HUES6 (cell line): ENCODE data around the gene ARHGAP35.

Experiments
- H3K27ac ChIP-seq: 2 replicates; pipeline ENCODE4 v1.7.0; 2013; ENCODE audit warnings: low read depth, mild to moderate bottlenecking, low read length, inconsistent platforms
- H3K27me3 ChIP-seq: 2 replicates; pipeline ENCODE4 v1.6.1; 2013; ENCODE audit warnings: low read length; ENCODE audit not compliant: control insufficient read depth, insufficient read depth
- H3K36me3 ChIP-seq: 2 replicates; pipeline ENCODE4 v1.6.1; 2013; ENCODE audit warnings: low read length; ENCODE audit not compliant: control insufficient read depth, insufficient read depth
- H3K4me1 ChIP-seq: 2 replicates; pipeline ENCODE4 v1.6.1; 2013; ENCODE audit warnings: low read length; ENCODE audit not compliant: control insufficient read depth, insufficient read depth
- H3K4me3 ChIP-seq: 2 replicates; pipeline ENCODE4 v1.5.1; 2013; ENCODE audit warnings: low read depth, low read length
- H3K9ac ChIP-seq: one replicate; pipeline ENCODE4 v1.6.1; 2013; ENCODE audit warnings: mild to moderate bottlenecking, low read length
- H3K9me3 ChIP-seq: 2 replicates; pipeline ENCODE4 v1.6.1; 2013; ENCODE audit warnings: low read depth, low read length; ENCODE audit not compliant: control insufficient read depth, insufficient read depth

The ARHGAP35 gene

DNA sequence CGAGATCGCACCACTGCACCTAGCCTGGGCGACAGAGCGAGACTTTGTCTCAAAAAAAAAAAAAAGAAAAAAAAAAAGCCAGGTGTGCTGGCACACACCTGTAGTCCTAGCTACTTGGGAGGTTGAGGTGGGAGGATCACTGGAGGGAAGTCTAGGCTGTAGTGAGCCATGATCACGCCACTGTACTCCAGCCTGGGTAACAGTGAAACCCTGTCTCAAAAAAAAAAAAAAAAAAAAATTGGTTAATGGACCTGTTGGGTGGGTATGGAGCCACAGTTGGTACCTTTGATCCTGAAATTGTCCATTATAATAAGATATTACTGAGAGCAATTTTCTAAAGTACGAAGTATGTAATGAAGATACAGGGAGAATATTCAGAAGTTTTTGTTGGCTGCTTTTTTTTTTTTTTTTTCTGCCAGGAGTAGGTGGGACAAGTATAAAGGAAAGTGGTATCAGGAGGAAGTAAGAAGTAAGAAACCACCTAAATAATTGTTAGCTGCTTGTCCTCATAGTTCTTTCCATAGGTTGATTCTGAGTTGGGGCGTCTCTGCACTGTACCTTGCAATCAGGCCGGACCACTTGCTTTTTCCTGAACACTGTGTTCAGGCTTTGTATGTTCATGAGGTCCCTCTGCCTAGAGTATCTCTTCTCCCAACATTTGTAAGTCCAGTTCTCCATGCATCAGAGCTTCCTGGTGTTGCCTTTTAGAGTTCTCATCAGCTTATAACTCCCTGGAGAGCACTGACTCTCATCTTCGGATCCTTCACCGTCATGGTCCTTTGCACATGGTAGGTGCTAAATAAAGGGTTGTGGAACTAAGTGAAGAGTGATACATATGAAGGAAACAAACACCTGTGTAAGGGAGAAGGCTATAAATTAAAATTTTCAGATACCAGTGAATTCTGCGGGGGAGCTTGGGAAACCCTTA is 31.7 kb downstream of the ARHGAP35 start:
- no peak overlapping the region for H3K27ac ChIP-seq
- no peaks in the 10 kb centered on the region for H3K36me3 ChIP-seq
- H3K9ac ChIP-seq = no peak overlapping the region
- H3K4me3 ChIP-seq = no peak overlapping the region
- H3K9me3 ChIP-seq = no peaks in the 10 kb centered on the region
- H3K4me1 ChIP-seq = peaks cover 2% of the 10 kb centered on the region; the same call in 1 of the 2 replicates
- no peaks in the 10 kb centered on the region for H3K27me3 ChIP-seq

DNA sequence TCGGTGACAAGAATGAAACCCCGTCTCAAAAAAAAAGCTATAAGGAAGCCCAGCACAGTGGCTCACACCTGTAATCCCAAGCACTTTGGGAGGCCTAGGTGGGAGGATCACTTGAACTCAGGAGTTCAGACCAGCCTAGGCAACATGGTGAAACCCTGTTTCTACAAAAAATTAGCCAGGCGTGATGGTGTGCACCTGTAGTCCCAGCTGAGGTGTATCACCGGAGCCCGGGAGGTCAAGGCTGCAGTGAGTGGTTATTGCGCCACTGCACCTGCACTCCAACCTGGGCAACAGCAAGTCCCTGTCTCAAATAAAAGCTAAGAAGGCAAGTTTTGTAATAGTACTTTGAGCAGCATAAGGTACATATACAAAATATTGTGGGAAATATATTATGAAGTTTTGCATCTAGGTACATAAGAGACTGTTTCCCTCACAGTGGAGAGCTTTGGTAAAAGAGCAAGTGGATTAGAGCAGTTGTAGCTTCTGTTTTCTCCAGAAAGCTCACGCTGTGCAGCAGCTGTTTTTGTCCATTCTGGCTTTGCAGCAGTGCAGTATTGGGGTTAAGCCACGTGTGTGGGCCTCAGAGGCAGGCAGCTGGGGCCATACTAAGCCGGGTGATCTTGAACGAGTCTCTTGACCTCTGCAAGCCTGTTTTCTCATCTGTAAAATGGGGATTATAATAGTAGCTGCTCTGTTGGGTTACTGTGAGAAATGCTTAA is 35.4 kb downstream of the ARHGAP35 start:
- no peak overlapping the region for H3K27ac ChIP-seq

DNA sequence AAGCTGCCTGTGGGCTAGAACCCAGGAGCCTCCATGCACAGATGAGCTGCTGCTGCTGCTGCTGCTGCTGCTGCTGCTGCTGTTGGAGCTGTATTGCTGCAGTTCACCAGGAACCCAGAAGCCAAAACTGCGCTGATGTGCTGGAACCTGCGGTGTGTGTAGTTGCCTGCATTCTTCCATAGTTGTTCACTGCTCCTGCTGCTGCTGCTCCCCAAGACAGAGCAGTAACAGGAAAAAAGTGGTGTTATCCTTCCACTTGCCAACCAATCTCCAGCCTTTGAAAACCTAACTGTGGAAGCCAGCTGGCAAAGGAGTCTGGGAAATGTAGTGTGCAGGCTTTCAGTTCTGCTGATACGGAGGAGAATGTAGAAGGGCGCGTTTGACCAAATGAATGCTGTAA is 37.9 kb downstream of the ARHGAP35 start:
- Histone ChIP-seq H3K4me3 (no peak overlapping the region), H3K27me3 (no peaks in the 10 kb centered on the region), H3K9ac (no peak overlapping the region), H3K4me1 (peaks cover 28% of the 10 kb centered on the region), H3K36me3 (no peaks in the 10 kb centered on the region), H3K9me3 (no peaks in the 10 kb centered on the region), H3K27ac (no peak overlapping the region)

More for the DNA sequence above, 35.4 kb downstream of the ARHGAP35 start:
- Histone ChIP-seq H3K9me3 (no peaks in the 10 kb centered on the region), H3K27me3 (no peaks in the 10 kb centered on the region), H3K4me3 (no peak overlapping the region), H3K9ac (no peak overlapping the region), H3K4me1 (peaks cover 7% of the 10 kb centered on the region; the same call in 1 of the 2 replicates), H3K36me3 (no peaks in the 10 kb centered on the region)

DNA sequence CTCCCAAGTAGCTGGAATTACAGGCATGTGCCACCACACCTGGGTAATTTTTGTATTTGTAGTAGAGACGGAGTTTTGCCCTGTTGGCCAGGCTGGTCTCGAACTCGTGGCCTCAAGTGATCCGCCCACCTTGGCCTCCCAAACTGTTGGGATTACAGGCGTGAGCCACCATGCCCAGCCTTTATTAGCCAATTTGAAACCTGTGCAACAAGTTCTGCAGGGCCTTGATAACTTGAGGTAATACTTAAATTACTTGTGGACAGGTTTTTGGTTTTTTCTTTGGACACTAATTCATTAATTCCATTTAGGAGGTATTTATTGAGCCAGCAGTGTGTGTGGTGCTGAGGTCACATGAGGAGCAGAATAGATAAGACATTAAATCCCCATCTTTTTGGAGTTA is 39.5 kb downstream of the ARHGAP35 start:
- H3K9ac ChIP-seq = no peak overlapping the region
- no peaks in the 10 kb centered on the region for H3K36me3 ChIP-seq
- no peaks in the 10 kb centered on the region for H3K9me3 ChIP-seq
- H3K27me3 ChIP-seq = no peaks in the 10 kb centered on the region
- H3K4me3 ChIP-seq = no peak overlapping the region
- H3K4me1 ChIP-seq = peaks cover 40% of the 10 kb centered on the region
- H3K27ac ChIP-seq = no peak overlapping the region

DNA sequence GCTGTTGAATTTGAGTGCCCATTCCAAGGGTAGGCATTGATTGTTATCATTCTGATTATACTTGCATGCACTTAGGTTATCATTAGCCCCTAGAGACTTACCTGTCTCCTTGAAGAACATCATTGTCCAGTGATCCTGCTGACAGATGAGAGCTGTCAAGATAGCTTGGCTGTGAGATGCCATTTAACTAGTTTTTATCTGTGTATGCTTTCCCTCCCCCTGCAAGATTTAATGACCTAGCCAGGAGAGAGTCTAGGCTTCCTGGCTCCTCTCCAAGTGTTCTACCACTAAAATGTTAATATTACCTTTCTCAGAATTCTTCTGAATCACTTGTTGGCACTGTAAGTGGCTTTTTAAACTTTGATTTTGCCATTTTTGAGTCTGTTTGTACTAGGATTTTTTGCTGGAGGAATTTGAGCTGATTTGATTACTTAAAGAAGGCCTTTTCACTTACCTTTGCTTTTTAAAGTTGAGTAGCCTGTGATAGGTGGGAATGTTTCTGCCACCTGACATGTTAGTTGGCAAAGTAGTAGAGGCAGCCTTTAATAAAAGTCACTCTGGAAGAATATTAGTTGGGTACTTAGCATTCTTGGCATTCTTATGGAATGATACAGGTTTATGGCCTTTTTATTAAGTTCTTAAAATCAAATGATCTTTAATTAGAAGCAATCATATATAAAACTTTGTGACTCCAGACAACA is 41.1 kb downstream of the ARHGAP35 start:
- H3K4me1 ChIP-seq = peaks cover 40% of the 10 kb centered on the region
- no peaks in the 10 kb centered on the region for H3K9me3 ChIP-seq
- H3K27ac ChIP-seq = no peak overlapping the region
- no peak overlapping the region for H3K9ac ChIP-seq
- H3K27me3 ChIP-seq = no peaks in the 10 kb centered on the region
- no peak overlapping the region for H3K4me3 ChIP-seq
- no peaks in the 10 kb centered on the region for H3K36me3 ChIP-seq

DNA sequence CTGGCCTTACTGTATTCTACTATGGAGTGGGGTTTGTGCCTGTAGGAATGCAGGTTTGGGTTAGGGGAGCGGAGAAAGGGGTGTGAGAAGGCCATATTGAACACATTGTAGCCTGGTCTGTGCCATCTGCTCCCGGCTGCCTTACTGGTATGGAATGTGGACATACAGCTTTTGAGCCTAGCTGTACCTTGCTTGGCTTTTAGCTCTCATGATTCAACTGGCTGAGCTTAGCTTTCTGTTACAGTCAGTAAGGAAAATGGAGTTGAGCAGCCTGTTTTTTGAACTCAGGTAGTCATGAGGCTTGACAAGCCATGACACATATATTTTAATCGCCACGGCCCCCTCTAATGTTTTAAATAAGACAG is 41.6 kb downstream of the ARHGAP35 start:
- Histone ChIP-seq H3K27me3 (no peaks in the 10 kb centered on the region), H3K4me1 (peaks cover 40% of the 10 kb centered on the region), H3K36me3 (no peaks in the 10 kb centered on the region), H3K9me3 (no peaks in the 10 kb centered on the region), H3K4me3 (no peak overlapping the region), H3K9ac (no peak overlapping the region), H3K27ac (no peak overlapping the region)

DNA sequence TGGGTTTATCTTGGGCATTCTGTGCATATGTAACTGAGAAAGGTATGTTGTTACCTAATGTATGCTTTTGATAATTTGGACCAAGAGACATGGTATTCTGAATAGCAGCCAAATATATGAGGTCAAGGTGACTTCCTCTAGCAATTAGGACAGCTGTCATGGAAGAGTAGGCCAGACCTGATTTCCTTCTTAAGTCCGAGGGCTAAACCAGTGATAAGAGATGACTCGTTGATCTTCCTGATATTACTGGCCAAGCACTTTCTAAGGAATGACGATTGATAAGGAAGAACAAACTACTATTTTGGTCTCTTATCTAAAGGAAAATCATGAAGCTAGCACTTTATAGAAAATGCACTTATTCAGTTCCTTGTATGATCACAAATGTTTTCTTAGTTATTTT is 42.7 kb downstream of the ARHGAP35 start:
- Histone ChIP-seq H3K4me3 (no peak overlapping the region), H3K27me3 (no peaks in the 10 kb centered on the region), H3K9ac (no peak overlapping the region), H3K27ac (peak overlapping the region; percentile 27; the same call in 1 of the 2 replicates), H3K9me3 (no peaks in the 10 kb centered on the region), H3K4me1 (peaks cover 40% of the 10 kb centered on the region), H3K36me3 (no peaks in the 10 kb centered on the region)

DNA sequence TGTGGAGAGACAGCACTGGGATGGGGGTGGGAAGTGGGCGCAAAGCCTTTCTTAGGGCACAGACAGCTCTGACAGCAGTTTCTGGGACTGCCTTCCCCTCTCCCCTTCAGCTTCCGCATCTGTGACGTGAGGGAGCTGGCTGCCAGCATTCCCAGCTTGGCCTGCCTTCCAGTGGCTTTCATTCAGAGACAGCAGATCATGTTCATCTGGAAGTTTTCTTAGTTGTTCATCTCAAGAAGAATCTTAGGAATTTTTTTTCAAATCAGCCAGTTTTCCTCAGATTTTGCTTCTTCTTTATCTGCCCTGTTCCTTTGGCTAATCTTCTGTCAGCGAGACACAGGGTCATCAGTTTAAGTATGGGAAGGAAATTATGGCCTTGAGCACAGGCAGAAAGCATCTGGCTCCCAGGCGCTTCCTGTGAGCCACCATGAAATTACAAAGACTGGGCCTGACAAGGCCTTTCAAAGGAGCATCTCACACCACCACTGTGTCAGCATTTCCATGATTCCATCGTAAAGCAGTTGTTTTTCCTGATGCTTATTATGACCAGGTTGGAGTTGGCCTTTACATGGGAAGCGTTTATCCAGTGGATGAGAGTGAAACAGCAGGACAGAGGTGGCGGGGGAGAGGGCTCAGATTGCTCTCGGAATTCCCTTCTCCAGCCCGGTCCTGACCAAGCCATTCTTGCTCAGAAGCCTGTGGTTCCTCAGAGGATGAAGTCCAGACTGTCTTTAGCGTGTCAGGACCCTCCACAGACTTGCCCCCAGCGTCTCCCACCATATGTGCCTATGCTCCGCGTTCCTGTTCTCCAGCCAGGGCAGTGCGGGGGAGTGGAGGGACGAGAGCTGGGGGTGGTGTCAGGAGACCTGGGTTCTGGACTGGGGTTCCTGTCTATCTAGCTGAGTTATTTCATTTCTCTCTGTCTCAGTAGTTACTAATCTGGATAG is 43.6 kb downstream of the ARHGAP35 start:
- Histone ChIP-seq H3K27ac (peak overlapping the region; percentile 27), H3K4me3 (no peak overlapping the region), H3K9me3 (no peaks in the 10 kb centered on the region), H3K4me1 (peaks cover 35% of the 10 kb centered on the region), H3K27me3 (no peaks in the 10 kb centered on the region), H3K9ac (peak overlapping the region; percentile 5), H3K36me3 (no peaks in the 10 kb centered on the region)

DNA sequence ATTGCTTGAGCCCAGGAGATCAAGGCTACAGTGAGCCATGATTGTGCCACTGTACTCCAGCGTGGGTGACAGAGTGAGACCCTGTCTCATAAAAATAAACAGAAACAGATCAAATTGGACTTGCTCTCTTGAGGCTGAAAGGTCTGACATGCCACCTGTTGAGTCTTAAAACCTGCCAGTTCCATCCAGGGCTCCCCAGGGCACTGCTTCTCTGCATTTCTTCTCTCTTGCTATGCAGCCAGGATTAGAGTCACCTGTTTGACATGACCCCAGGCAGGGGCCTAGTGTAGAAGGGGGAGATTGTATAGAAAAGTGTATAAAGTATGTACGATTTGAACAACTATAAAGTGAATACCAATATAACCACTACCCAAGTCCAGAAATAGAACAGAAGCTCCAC is 45.4 kb downstream of the ARHGAP35 start:
- peaks cover 35% of the 10 kb centered on the region for H3K4me1 ChIP-seq
- no peak overlapping the region for H3K4me3 ChIP-seq
- no peaks in the 10 kb centered on the region for H3K27me3 ChIP-seq
- no peaks in the 10 kb centered on the region for H3K9me3 ChIP-seq
- H3K27ac ChIP-seq = no peak overlapping the region
- H3K36me3 ChIP-seq = no peaks in the 10 kb centered on the region
- H3K9ac ChIP-seq = no peak overlapping the region

DNA sequence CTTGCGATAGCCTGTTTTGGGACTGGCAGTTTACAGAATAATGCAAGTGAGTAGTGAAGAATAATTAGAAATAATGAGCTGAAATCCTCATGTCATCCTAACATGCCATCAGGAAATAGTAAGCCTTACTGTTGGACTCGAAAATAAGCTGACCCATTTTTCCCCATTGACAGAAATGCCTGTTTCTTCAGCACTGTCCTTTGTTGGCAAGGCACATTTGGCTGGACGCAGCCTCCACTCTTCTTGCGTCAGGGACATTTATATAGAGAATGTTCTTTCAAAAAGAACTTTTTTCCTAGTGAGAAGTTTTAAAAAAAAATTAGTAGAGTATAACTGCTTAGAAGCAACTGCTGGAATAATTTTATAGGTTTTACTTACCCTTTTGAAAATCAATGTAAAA is 47.1 kb downstream of the ARHGAP35 start:
- H3K9ac ChIP-seq = no peak overlapping the region
- H3K4me1 ChIP-seq = peaks cover 25% of the 10 kb centered on the region
- no peaks in the 10 kb centered on the region for H3K27me3 ChIP-seq
- no peak overlapping the region for H3K27ac ChIP-seq
- H3K9me3 ChIP-seq = no peaks in the 10 kb centered on the region
- H3K36me3 ChIP-seq = no peaks in the 10 kb centered on the region
- no peak overlapping the region for H3K4me3 ChIP-seq
